GM12878 (cell line): ENCODE data around the gene CDK5RAP1. TPM values are rescaled to one million over a fixed set of nuclear protein-coding genes. Genes with fewer than 3 reads are reported as not detected.

Experiments
- BACH1 ChIP-seq: fragments of 450-650 bp; IDR thresholded peaks from 2 replicates; pipeline ENCODE4 v1.6.1; 2017; ENCODE audit warnings: mild to moderate bottlenecking, borderline replicate concordance
- CBX3 ChIP-seq: fragments of 200-600 bp; sonication (generic); IDR thresholded peaks from 2 replicates; pipeline ENCODE4 v1.6.1; 2016; ENCODE audit warnings: low read depth, borderline replicate concordance
- CHD4 ChIP-seq: fragments of 200-600 bp; sonication (generic); IDR thresholded peaks from 2 replicates; pipeline ENCODE4 v1.6.1; 2016; ENCODE audit warnings: mild to moderate bottlenecking
- IKZF2 ChIP-seq, 2 experiments: fragments of 450-650 bp; IDR thresholded peaks; 2 replicates each; pipeline ENCODE4 v1.6.1; 2017; ENCODE audit warnings: mild to moderate bottlenecking in 2 of 2, moderate library complexity in 2 of 2
- KLF5 ChIP-seq: fragments of 450-650 bp; IDR thresholded peaks from 2 replicates; pipeline ENCODE4 v1.6.1; 2014; ENCODE audit warnings: mild to moderate bottlenecking; ENCODE audit not compliant: partially characterized antibody
- MYB ChIP-seq: fragments of 150-350 bp; IDR thresholded peaks from 2 replicates; pipeline ENCODE4 v1.6.1; 2014; ENCODE audit warnings: mild to moderate bottlenecking, low read depth, low read length, borderline replicate concordance
- NFYA ChIP-seq: IDR thresholded peaks from 2 replicates; pipeline ENCODE4 v1.6.1; 2011; ENCODE audit warnings: low read depth, mild to moderate bottlenecking, low read length, improper control_type of control experiment, borderline replicate concordance
- RAD21 ChIP-seq: IDR thresholded peaks from 2 replicates; pipeline ENCODE4 v1.6.1; 2011; ENCODE audit warnings: mild to moderate bottlenecking, low read depth, low read length, moderate library complexity; ENCODE audit not compliant: insufficient read depth
- SMAD1 ChIP-seq: fragments of 450-650 bp; IDR thresholded peaks from 2 replicates; pipeline ENCODE4 v1.6.1; 2018; ENCODE audit warnings: mild to moderate bottlenecking, low read depth; ENCODE audit not compliant: partially characterized antibody
- SMAD5 ChIP-seq: IDR thresholded peaks from 2 replicates; pipeline ENCODE4 v1.6.1; 2016; ENCODE audit warnings: antibody characterized with exemption, low read depth
- YBX1 ChIP-seq: fragments of 450-650 bp; IDR thresholded peaks from 2 replicates; pipeline ENCODE4 v1.6.1; 2016; ENCODE audit warnings: antibody characterized with exemption
- polyA plus RNA-seq, 11 experiments: library from polyadenylated mRNA; depleted of rRNA in 4 of 11; unstranded in 6 of 11; stranded (reverse) in 5 of 11; fragments of >200 nt; fragmentation: Nextera tagmentation in 4 of 11; fragmentation: Illumina TruSeq in 1 of 11; extraction: Ambion mirVana in 4 of 11; extraction: Trizol in 1 of 11; gene quantifications; 1 replicate in 1 of 11; 2 replicates in 10 of 11; pipeline versions ENCODE4 v1.2.1 to v1.2.3, GENCODE V29; 2011 to 2016; ENCODE audit warnings: inconsistent platforms in 2 of 11, missing spikeins in 2 of 11, low read depth in 1 of 11
- total RNA-seq, 4 experiments: library from RNA; depleted of rRNA in 3 of 4; stranded (reverse); fragments of >200 nt in 3 of 4; fragmentation: Illumina TruSeq in 1 of 4; extraction: Trizol in 1 of 4; gene quantifications; 2 replicates each; pipeline versions ENCODE4 v1.2.1 to v1.2.3, GENCODE V29; 2013 to 2021
- TF ChIP-seq, protein P1 (sequence below): fragments of 450-650 bp; IDR thresholded peaks from 2 replicates; pipeline ENCODE4 v1.6.1; 2017; ENCODE audit warnings: mild to moderate bottlenecking, moderate library complexity
- TF ChIP-seq, protein P2 (sequence below): IDR thresholded peaks from 2 replicates; pipeline ENCODE4 v1.6.1; 2011; ENCODE audit warnings: borderline replicate concordance, low read depth, mild to moderate bottlenecking, moderate library complexity, low read length; ENCODE audit not compliant: insufficient read depth, poor library complexity, severe bottlenecking

Gene CDK5RAP1
- total and polyA plus RNA-seq, 10 of the 15 experiments (the other 5 are each of a cell fraction or from before 2014, with no cell fraction given): 30.4 to 67.6 (median 38.8) TPM

DNA sequence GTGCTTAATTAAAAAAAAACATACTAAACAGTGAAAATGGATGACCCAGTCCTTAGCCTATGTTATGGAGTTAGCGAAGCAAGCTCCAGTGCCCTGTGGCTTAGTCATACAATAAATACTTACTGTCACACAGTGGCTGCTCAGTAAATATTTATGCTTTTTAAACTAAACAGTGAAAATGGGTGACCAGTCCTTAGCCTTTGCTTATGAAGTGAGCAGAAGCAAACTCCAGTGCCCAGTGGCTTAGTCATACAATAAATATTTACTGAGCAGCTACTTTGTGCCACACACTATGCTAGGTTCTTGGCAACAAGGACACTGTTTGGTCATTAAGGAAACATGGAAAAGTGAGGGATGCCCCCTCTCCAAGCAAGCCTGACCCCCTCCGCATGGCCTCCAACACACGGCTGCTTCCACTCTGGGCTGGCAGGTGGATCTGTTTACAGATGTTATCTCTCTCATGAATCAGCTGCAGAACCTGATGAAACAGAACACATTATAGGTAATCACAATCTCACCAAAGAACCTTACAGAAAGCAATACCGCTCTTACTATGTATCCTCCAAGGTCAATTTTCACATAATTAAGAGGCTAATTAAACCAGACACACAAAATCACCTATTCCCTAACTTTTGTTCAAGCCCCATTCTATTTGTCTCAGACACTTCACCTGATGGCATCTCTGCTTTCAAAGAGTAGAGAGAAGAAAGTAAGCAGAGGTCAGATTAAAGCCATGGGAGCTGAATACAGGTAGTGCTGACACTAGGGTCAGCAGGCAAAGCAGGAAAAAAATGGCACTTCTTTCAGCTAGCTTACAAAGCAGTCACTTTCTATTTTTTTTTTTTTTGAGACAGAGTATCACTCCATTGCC is 27.3 kb downstream of the CDK5RAP1 start (continued):
- TF ChIP-seq, protein P1, sequence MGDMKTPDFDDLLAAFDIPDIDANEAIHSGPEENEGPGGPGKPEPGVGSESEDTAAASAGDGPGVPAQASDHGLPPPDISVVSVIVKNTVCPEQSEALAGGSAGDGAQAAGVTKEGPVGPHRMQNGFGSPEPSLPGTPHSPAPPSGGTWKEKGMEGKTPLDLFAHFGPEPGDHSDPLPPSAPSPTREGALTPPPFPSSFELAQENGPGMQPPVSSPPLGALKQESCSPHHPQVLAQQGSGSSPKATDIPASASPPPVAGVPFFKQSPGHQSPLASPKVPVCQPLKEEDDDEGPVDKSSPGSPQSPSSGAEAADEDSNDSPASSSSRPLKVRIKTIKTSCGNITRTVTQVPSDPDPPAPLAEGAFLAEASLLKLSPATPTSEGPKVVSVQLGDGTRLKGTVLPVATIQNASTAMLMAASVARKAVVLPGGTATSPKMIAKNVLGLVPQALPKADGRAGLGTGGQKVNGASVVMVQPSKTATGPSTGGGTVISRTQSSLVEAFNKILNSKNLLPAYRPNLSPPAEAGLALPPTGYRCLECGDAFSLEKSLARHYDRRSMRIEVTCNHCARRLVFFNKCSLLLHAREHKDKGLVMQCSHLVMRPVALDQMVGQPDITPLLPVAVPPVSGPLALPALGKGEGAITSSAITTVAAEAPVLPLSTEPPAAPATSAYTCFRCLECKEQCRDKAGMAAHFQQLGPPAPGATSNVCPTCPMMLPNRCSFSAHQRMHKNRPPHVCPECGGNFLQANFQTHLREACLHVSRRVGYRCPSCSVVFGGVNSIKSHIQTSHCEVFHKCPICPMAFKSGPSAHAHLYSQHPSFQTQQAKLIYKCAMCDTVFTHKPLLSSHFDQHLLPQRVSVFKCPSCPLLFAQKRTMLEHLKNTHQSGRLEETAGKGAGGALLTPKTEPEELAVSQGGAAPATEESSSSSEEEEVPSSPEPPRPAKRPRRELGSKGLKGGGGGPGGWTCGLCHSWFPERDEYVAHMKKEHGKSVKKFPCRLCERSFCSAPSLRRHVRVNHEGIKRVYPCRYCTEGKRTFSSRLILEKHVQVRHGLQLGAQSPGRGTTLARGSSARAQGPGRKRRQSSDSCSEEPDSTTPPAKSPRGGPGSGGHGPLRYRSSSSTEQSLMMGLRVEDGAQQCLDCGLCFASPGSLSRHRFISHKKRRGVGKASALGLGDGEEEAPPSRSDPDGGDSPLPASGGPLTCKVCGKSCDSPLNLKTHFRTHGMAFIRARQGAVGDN: no peak
- TF ChIP-seq, protein P2, sequence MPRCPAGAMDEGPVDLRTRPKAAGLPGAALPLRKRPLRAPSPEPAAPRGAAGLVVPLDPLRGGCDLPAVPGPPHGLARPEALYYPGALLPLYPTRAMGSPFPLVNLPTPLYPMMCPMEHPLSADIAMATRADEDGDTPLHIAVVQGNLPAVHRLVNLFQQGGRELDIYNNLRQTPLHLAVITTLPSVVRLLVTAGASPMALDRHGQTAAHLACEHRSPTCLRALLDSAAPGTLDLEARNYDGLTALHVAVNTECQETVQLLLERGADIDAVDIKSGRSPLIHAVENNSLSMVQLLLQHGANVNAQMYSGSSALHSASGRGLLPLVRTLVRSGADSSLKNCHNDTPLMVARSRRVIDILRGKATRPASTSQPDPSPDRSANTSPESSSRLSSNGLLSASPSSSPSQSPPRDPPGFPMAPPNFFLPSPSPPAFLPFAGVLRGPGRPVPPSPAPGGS: no peak
- TF ChIP-seq SMAD1 (no peak), CHD4 (no peak), NFYA (no peak), BACH1 (no peak), IKZF2 (IDR thresholded peaks at IDR 0.05) (no peak), MYB (no peak), KLF5 (no peak), YBX1 (no peak), CBX3 (no peak), SMAD5 (no peak), RAD21 (no peak)
